ENCODE measurements around the gene SNUPN.
"Not testable (repeated sequence)": the region's sequence is repeated elsewhere in the genome, so short reads cannot be mapped to it uniquely, and the experiment has no call there.

SNUPN gene

DNA sequence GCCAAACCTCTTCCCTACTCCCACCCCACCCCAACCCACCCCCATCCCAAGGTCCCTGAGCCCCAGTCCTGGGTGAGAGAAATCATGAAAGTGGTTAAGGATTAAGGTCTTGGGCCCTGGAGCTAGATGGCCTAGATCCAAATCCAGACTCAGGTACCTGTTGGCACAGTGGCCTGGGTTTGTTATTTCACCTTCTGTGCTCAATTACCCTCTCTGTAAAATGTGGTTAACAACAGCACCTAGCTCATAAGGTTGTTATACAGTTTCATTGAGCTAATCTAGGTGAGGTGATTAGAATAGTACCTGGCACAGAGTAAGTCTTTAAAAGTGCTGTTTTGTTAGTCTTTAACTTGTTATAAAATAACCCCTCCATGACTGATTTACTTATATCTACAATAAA is 6.4 kb upstream of the SNUPN start:
- no peak for DNase-seq

DNA sequence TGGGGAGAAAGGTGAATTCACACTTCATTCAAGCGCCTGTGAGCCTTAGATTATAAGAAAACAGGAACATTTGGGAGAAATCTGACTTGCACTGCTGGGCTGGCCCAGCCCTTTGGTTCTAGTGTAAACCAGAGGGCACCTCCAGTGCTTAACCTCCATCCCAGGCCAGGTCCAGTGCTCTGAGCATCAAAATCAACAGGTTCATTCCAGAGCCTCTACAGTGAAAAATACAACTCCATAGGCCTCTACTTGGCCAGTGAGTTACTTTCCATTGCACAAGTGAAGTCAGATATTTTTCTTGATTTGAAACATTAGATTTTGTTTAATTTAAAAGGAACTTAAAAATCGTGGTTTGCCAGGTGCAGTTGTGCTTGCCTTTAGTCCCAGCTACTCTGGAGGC is 3.0 kb downstream of the SNUPN start:
- no peak for DNase-seq

DNA sequence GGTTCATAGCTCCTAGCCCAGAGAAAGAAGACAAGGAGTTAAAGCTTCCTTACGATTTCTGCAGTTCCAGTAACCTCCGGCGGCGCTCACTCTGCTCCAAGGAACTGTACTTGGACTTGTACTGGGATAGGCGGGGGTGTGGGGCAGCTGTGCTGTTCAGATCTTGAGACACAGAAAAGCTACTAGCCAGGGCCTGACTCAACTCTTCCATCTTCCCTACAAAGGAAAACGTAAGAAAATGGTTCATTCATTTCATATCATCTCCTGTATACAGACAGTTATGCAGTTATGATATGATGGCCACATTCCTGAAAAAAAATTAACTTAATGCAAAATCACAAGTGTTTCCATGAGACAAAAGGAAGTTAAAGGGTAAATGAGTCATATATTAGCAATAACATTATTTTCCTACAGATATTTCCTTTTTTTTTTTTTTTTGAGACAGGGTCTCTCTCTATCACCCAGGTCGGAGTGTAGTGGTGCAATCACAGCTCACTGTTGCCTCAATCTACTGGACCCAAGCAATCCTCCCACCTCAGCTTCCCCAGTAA is 4.6 kb downstream of the SNUPN start:
- no peak for DNase-seq

DNA sequence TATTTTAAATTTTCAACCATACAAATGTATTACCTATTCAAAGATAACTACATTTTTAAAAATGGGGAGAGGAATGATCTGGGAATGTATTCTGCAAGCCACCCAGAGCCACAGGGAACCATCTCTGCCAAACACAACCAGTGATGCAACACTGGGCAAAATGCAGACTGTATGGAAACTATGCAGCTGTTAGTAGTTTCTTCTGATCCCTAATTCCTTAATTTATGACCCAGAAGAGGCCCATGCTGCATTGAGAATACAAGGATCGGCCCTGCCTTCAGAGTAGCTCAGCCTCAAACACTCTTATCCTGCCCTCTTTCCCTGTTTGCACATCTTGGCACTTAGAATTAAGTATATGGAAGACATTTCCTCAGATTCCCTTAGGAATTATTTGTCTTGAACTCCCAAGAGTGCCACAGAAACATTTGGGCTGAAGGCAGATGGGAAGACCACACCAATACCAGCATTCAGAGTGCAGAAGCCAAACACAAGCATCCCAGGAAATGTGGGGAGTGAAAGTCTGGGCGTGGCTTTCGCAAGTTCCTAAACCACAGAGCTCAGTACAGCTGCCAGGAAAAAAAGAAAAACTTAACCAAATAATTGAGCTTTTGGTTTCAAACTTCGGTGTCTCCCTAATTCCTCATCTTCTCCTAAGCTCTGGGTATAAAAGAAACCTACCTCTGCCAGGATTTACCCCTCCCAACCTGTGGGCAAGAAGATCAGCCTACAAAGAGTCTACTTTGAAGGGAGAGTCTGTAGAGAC is 5.3 kb downstream of the SNUPN start:
- DNase-seq = no peak

DNA sequence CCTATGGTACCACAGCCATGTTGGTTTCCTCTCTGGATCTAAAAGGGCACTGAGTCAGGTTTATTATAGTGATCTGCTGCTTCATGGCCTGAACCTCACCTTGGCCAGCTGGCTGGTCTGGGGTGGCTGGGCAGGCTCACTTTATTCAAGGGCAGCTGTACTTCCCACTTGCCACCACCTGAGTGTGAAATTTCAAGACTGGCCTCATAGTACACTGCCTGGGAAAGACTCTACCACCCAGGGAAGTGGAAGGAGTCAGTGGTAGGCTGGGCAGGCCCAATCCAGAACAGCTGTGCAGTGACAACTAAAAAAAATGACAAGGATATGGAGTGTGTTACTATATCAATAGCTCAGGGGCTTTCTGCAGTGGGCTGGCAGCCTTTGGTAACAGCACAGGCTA is 8.8 kb downstream of the SNUPN start:
- DNase-seq = no peak

DNA sequence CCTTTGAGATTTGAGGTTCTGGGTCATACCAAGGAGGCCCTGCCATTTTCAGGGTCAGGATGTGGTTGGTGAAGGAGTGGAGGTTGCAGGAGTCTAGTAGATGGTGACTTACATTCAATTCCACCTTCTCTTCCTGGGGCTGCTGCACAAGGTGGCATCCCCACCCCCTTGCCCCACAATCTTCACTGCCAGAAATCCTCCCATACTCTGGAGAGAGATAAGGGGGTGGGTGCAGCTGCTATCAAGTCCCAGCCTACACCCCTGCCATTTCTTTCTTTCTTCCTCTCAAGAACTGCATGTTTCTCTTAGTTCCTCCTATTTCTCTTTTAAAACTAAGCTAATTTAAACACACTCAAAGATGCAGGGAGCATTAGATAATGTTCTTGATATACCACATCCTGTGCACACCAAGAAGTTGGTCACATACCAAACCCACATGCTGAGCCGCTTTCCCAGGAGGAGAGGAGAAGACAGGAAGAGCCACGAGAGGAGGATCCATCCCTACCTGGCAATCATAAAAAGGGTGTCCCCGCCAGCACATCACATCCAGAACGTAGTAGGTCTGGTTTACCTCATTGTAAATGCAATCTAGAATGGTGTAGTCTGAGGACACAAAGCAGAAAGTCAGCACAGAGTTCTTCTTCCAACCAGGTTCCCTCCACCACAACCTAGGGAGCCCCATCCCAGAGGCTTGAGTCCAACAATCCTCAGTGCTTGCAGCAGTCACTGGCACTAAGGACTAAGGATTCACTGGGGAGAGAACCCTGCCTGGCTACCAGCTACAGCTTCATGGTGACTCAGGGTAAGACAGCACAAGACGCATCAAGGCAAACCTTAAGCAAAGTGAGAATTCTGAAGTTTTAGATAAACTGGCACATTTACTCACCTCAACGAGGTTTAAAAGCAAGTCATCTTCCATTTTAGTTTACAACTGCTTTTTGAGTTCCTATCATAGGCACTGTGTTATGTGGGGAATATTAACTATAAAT is 18.5 kb downstream of the SNUPN start:
- DNase-seq = no peak

- DNase-seq = no peak
Observed at GRCh38 chr15:75606026-75606425, 19.5 kb downstream of the SNUPN start.

DNA sequence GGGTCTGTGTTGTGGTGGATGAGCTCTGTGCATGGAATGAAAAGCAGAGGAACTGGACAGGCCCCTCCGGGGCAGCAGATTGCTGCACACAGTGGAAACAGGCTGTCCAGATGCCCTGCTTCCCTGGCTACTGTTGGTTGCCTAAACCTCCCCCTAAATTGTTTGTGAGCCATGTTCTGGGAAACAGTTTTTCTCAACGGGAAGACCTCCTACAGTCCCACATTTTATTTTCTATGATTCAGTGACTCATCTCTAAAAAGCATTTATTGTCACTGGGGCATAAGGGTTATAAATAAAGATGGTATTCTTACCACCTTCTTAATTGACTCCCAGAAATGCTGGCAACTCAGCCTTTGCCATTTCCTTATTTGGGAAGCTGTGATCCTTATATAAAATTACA is 26.1 kb downstream of the SNUPN start:
- no peak for DNase-seq

DNA sequence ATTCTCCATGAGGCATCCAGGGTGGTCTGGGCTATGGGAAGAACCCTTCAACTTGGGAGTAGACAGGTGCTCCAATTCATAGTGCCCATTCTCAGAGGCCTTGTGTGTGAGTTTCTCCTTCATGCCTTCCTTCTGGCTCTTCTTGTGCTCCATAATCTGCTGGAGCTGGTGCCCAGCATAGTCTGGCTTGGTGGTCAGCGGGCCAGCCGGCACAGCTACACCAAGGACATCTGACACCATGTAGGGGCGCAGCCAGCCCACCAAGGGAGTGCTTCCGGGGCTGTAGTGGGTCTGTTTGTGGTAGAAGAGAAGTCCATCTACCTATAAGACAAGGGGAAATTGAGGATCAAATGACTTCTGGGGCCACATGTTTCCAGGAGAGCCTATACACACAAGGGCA is 27.2 kb downstream of the SNUPN start:
- DNase-seq = no peak

DNA sequence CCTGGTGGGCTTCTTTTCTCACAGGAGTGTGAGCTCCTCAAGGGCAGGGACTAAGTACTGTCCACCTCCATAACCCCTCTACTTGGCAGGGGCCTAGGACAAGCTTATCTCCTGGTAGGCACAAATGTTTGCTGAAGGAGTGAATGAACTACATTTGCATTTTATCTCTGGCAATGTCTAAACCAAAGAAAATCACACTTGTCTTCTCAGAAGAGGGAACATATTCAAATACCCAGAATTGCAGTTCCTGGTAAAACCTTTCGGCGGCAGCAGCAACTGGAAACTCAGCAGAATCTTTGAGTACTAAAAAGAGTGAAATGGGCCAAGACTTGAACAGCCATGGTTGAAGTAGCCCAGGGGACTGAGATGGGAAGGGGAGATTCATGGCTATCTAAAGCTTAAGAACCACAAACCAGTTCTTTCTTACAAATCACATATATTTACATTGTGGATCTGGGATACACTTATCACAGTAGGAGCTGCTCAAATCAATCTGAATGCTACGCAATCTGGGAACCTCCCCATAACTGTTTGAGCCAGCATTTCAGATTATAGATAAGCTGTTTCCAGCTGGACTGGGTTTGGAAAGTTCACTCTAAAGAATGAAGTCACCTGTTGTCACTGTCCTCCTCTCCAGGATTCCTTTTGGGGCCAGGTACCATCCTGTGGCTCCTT is 27.7 kb downstream of the SNUPN start:
- DNase-seq = no peak

DNA sequence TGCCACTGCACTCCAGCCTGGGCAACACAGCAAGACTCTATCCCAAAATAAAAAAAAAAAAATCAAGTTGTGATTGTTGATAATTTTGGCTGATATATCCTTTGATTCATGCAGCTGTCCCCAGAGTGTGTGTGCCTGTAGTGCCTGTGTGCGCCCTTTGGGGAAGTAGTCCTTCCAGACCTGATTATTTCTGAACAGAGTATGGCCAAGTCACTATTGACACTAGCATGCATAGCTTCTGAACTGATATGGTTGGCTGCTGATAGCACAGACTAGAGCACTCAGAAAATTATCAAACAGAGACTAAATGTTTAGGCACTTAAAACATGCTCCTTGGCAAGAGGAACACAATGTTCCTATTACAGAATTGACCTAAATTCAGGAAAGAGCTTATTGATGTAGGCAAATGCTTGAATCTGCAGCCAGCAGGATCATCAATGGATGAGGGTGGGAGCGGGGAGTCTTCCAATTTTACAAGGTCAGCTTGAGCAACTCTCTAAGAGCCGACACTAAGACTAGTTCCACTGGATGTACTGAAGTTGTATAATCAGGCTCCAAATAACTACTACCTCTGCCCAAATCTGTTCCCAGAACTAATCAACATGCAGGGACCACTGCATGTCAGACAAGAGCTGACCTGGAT is 28.7 kb downstream of the SNUPN start:
- no peak for DNase-seq

DNA sequence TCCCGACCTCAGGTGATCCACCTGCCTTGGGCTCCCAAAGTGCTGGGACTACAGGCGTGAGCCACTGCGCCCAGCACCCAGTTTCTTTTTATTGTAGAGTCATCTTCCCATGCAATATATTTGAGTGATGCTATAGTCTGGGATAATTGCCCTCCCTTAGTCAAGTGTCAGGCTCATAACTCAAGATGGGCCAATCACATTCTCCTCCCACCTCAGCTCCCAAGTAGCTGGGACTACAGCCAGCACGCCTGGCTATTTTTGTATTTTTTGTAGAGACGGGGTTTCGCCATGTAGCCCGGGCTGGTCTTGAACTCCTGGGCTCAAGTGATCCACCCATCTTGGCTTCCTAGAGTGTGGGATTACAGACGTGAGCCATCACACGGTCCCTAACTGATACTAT is 31.2 kb downstream of the SNUPN start:
- no peak for DNase-seq

- no peak for DNase-seq
Observed at GRCh38 chr15:75591655-75592364, 33.7 kb downstream of the SNUPN start.

DNA sequence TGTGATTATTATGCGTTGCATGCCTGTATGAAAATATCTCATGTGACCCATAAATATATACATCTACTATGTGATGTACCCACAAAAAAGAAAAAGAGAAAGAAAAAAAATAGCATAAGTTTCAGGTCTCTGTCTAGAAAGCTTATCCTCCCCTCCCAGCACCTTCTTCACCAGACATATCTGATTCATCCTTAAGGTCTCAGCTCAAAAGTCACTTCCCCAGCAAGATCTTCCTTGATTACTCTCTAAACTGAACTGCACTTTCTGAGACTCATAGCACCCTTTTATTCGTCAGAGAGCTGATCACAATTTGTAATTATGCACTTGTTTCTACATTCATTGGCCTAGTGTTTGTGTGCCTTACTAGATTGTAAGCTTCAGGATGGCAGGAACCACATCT is 35.3 kb downstream of the SNUPN start:
- no peak for DNase-seq

DNA sequence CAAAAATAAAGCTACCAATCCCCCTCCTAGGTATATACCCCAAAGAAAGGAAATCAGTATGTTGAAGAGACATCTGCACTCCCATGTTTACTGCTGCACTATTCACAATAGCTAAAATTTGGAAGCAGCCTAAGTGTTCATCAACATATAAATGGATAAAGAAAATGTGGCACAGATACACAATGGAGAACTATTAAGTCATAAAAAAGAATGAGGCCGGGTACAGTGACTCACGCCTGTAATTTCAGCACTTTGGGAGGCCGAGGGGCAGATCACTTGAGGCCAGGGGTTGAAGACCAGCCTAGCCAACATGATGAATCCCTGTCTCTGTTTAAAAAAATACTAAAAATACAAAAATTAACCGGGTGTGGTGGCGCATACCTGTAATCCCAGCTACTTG is 36.5 kb downstream of the SNUPN start:
- no peak for DNase-seq

DNA sequence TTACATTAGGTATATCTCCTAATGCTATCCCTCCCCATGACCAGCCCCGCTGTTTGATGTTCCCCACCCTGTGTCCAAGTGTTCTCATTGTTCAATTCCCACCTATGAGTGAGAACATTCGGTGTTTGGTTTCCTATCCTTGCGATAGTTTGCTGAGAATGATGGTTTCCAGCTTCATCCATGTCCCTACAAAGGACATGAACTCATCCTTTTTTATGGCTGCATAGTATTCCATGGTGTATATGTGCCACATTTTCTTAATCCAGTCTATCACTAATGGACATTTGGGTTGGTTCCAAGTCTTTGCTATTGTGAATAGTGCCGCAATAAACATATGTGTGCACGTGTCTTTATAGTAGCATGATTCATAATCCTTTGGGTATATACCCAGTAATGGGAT is 39.1 kb downstream of the SNUPN start:
- DNase-seq = not testable (repeated sequence)

- DNase-seq = no peak
Observed at GRCh38 chr15:75584121-75584520, 41.4 kb downstream of the SNUPN start.

GRCh38 chr15:75583701-75584100 is 41.8 kb downstream of the SNUPN start:
- DNase-seq = no peak

GRCh38 chr15:75582943-75583342 is 42.6 kb downstream of the SNUPN start:
- DNase-seq = not testable (repeated sequence)

GRCh38 chr15:75578948-75579920 is 46.3 kb downstream of the SNUPN start, which contains the start of gene PTPN9:
PTPN9 (minus strand) TSS chr15:75579315; CDS start chr15:75578776, 539 bp downstream.
- DNase-seq = peak; percentile 92
